RWPE1 (cell line): ENCODE data around the gene TMSB10.

Source experiments
- CTCF ChIA-PET: fragments of 350-600 bp; sonication (Branson Sonifier 250); formaldehyde crosslinking; extraction: SDS; loops from one replicate; lab custom pipeline; 2021; lab: Yijun Ruan, JAX
- POLR2A ChIA-PET: fragments of 400-600 bp; formaldehyde crosslinking; extraction: SDS; loops from one replicate; lab custom pipeline; 2020; ENCODE audit warnings: antibody characterized with exemption; ENCODE audit not compliant: low non-redundant PET; lab: Yijun Ruan, JAX
- DNase-seq: peaks from one replicate; pipeline ENCODE4 v3.0.0; 2012; ENCODE audit warnings: low spot score
- H3K27ac ChIP-seq: fragments of 450-650 bp; 2 replicates; pipeline ENCODE4 v1.5.1; 2017
- CTCF ChIP-seq: fragments of 450-650 bp; conservative IDR thresholded peaks from 2 replicates; pipeline ENCODE4 v1.5.1; 2017; ENCODE audit warnings: low read depth, mild to moderate bottlenecking

The TMSB10 gene

GRCh38 chr2:84905181-84906107 lies at the start of gene TMSB10:
Gene TMSB10, plus strand, starts transcription at chr2:84905656.
- ChIA-PET CTCF (interaction anchor here (0.5 to 1.4 kb wide), 3 partner anchors 20 to 95 kb away, joined by 3 to 7 read pairs (median 6); no protein-coding TSS in a partner anchor), POLR2A (interaction anchor here (0.9 to 2.1 kb wide), 4 partner anchors 9 to 41 kb away, joined by 3 to 15 read pairs (median 8); no protein-coding TSS in a partner anchor)
- peak within 1 kb of the TSS; percentile 99 for H3K27ac ChIP-seq
- TF ChIP-seq CTCF: no peak
- DNase-seq: peak; percentile 90

GRCh38 chr2:84855731-84856130 lies 49.7 kb upstream of the TMSB10 start:
- no peak overlapping the region for H3K27ac ChIP-seq
- TF ChIP-seq CTCF: no peak
- no peak for DNase-seq
- CTCF ChIA-PET: no interaction called here
- POLR2A ChIA-PET: no interaction called here

GRCh38 chr2:84856787-84857186 lies 48.7 kb upstream of the TMSB10 start:
- DNase-seq: no peak
- H3K27ac ChIP-seq: no peak overlapping the region
- ChIA-PET CTCF (no interaction called here), POLR2A (no interaction called here)
- TF ChIP-seq CTCF: no peak

GRCh38 chr2:84857566-84857965 lies 47.9 kb upstream of the TMSB10 start:
- ChIA-PET CTCF (interaction anchor here (0.6 kb wide), 1 partner anchor 398 kb away, joined by 3 read pairs; no protein-coding TSS in a partner anchor), POLR2A (no interaction called here)
- no peak overlapping the region for H3K27ac ChIP-seq
- no peak for DNase-seq
- TF ChIP-seq CTCF: no peak

- TF ChIP-seq CTCF: no peak
- CTCF ChIA-PET: interaction anchor here (0.6 kb wide), 1 partner anchor 398 kb away, joined by 3 read pairs; no protein-coding TSS in a partner anchor
- H3K27ac ChIP-seq: no peak overlapping the region
- no peak for DNase-seq
- POLR2A ChIA-PET: no interaction called here
Observed at GRCh38 chr2:84858123-84858522, 47.3 kb upstream of the TMSB10 start.

- ChIA-PET CTCF (no interaction called here), POLR2A (no interaction called here)
- no peak for DNase-seq
- no peak overlapping the region for H3K27ac ChIP-seq
- TF ChIP-seq CTCF: no peak
Observed at GRCh38 chr2:84858937-84859336, 46.5 kb upstream of the TMSB10 start.
